Measurements from ENCODE around the gene GPR82. TPM values are rescaled to one million over a fixed set of nuclear protein-coding genes. Genes with fewer than 3 reads are reported as not detected.

The GPR82 gene, protein sequence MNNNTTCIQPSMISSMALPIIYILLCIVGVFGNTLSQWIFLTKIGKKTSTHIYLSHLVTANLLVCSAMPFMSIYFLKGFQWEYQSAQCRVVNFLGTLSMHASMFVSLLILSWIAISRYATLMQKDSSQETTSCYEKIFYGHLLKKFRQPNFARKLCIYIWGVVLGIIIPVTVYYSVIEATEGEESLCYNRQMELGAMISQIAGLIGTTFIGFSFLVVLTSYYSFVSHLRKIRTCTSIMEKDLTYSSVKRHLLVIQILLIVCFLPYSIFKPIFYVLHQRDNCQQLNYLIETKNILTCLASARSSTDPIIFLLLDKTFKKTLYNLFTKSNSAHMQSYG
- total RNA-seq (2022; extraction: Qiagen RNA extraction), result not detected in 5 replicates

DNA sequence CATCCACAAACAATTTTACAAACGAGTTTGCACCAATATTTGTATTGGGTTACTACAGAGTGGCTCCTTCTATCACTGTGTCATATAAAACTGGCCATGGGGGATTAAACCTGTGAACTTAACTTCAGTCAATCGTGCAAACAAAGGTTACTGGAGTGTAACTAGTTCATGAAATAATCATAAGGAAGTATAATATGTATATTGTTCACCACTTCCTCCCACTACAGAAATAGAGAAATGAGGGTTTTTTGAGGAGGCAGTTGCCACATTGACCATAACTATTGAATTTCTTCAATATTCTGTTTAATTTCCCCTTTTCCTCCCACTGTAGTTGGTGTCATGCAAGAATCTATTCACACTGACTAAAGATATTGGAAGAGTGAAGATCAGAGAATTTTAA is at the start of gene GPR82:
Gene GPR82 (plus strand): TSS at position 356 of the 400 bp plus-strand sequence. CDS start 2,846 bp downstream, outside the sequence.

DNA sequence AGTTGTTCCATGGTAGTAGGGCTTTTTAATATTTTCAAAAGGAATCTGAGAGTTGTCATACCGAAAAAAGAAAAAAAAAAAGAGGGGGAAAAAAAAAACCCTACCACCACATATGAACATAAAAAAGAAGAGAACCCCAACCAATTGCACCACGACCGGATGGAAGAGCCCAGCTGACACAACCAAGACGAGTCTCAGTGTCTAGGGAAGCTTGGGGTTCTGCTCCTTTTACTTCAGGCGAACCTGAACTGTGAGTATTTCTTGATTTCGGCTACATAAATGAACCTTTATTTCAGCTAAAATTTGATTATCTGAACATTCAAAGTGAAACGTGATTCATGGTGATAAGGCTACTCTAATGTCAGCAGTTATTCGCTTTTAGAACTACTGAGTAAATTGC is 35.1 kb upstream of the GPR82 start, which contains the start of gene GPR34:
Gene GPR34 (plus strand): TSS at position 139 of the 400 bp plus-strand sequence. CDS start 6,661 bp downstream, outside the sequence.

Other genes with a start within 250 kb of the GPR82 start
- gene GPR34, start 35.2 kb upstream of the GPR82 start, total RNA-seq (2022; extraction: Qiagen RNA extraction), result 0.09 to 0.11 TPM (median 0.09 TPM) in 3 of 5 replicates, not detected in the others
- gene CASK, start 199.4 kb downstream of the GPR82 start, total RNA-seq (2022; extraction: Qiagen RNA extraction), result 19.7 to 26.0 TPM (median 20.8 TPM) in 5 replicates